Loucy (cell line): ENCODE data around the gene OR2G3.

Experiments
- H2AFZ ChIP-seq: fragments of 200-600 bp; sonication (generic); 2 replicates; pipeline ENCODE4 v1.6.0; 2016; ENCODE audit warnings: antibody characterized with exemption, mild to moderate bottlenecking, low read length, moderate library complexity
- H3F3A ChIP-seq: fragments of 200-600 bp; 2 replicates; pipeline ENCODE4 v1.6.0; 2016; ENCODE audit warnings: antibody characterized with exemption, low read depth, mild to moderate bottlenecking
- H3K27me3 ChIP-seq: fragments of 200-600 bp; sonication (generic); 2 replicates; pipeline ENCODE4 v1.6.1; 2014; ENCODE audit warnings: low read length, mild to moderate bottlenecking; ENCODE audit not compliant: insufficient read depth, poor library complexity, severe bottlenecking
- H3K36me3 ChIP-seq: fragments of 200-600 bp; sonication (generic); 2 replicates; pipeline ENCODE4 v1.6.1; 2016; ENCODE audit warnings: low read length; ENCODE audit not compliant: insufficient read depth
- H3K4me1 ChIP-seq: fragments of 200-600 bp; sonication (generic); 2 replicates; pipeline ENCODE4 v1.5.1; 2014; ENCODE audit warnings: low read length, mild to moderate bottlenecking; ENCODE audit not compliant: insufficient read depth, poor library complexity, severe bottlenecking
- H3K4me2 ChIP-seq: fragments of 200-600 bp; sonication (generic); 2 replicates; pipeline ENCODE4 v1.6.0; 2014; ENCODE audit warnings: antibody characterized with exemption, low read length, low read depth, mild to moderate bottlenecking; ENCODE audit not compliant: poor library complexity, severe bottlenecking
- H3K4me3 ChIP-seq: fragments of 200-600 bp; sonication (generic); 2 replicates; pipeline ENCODE4 v1.5.1; 2014; ENCODE audit warnings: low read length, mild to moderate bottlenecking, mixed read lengths; ENCODE audit not compliant: poor library complexity, severe bottlenecking
- H3K79me2 ChIP-seq: fragments of 200-600 bp; sonication (generic); 2 replicates; pipeline ENCODE4 v1.6.1; 2014; ENCODE audit warnings: low read length; ENCODE audit not compliant: insufficient read depth
- H3K9ac ChIP-seq: fragments of 200-600 bp; sonication (generic); 2 replicates; pipeline ENCODE4 v1.6.0; 2014; ENCODE audit warnings: mild to moderate bottlenecking, low read depth, low read length, moderate library complexity; ENCODE audit not compliant: poor library complexity, severe bottlenecking
- H3K9me2 ChIP-seq: fragments of 200-600 bp; sonication (generic); replicated peaks from 2 replicates; pipeline ENCODE4 v1.6.1; 2016; ENCODE audit warnings: low read depth, low read length, mixed read lengths
- H3K9me3 ChIP-seq: fragments of 200-600 bp; sonication (generic); 2 replicates; pipeline ENCODE4 v1.6.1; 2014; ENCODE audit warnings: mild to moderate bottlenecking, antibody characterized with exemption, low read length, low read depth; ENCODE audit not compliant: insufficient read depth
- H4K20me1 ChIP-seq: fragments of 200-600 bp; sonication (generic); 2 replicates; pipeline ENCODE4 v1.6.0; 2014; ENCODE audit warnings: antibody characterized with exemption, low read length, mild to moderate bottlenecking; ENCODE audit not compliant: insufficient read depth, poor library complexity, severe bottlenecking
- CTCF ChIP-seq: fragments of 200-600 bp; sonication (generic); conservative IDR thresholded peaks from 2 replicates; pipeline ENCODE4 v1.5.1; 2014; ENCODE audit warnings: mild to moderate bottlenecking, antibody characterized with exemption, low read length
- EZH2phosphoT487 ChIP-seq: fragments of 200-600 bp; IDR thresholded peaks from 2 replicates; pipeline ENCODE4 v1.6.1; 2018; ENCODE audit warnings: antibody characterized with exemption, mild to moderate bottlenecking, moderate library complexity, borderline replicate concordance

Gene OR2G3

GRCh38 chr1:247614625-247615024, 9.2 kb downstream of the OR2G3 start:
- H3F3A ChIP-seq = no peaks in the 10 kb centered on the region
- H2AFZ ChIP-seq = no peak overlapping the region
- no peak overlapping the region for H3K9ac ChIP-seq
- H3K36me3 ChIP-seq = no peaks in the 10 kb centered on the region
- H3K4me1 ChIP-seq = no peaks in the 10 kb centered on the region
- no peak for TF ChIP-seq CTCF
- no peak for TF ChIP-seq EZH2phosphoT487
- H3K27me3 ChIP-seq = no peaks in the 10 kb centered on the region
- no peaks in the 10 kb centered on the region for H3K9me2 ChIP-seq
- H4K20me1 ChIP-seq = no peaks in the 10 kb centered on the region
- H3K4me2 ChIP-seq = no peak overlapping the region
- no peaks in the 10 kb centered on the region for H3K79me2 ChIP-seq
- no peaks in the 10 kb centered on the region for H3K9me3 ChIP-seq
- H3K4me3 ChIP-seq = no peak overlapping the region

- Histone ChIP-seq H3K9me3 (no peaks in the 10 kb centered on the region; the same call in 1 of the 2 replicates), H3K27me3 (no peaks in the 10 kb centered on the region), H2AFZ (no peak overlapping the region), H3K36me3 (no peaks in the 10 kb centered on the region), H3K9ac (no peak overlapping the region), H4K20me1 (no peaks in the 10 kb centered on the region), H3K9me2 (no peaks in the 10 kb centered on the region), H3K4me3 (no peak overlapping the region), H3K79me2 (no peaks in the 10 kb centered on the region), H3K4me2 (no peak overlapping the region), H3K4me1 (no peaks in the 10 kb centered on the region), H3F3A (no peaks in the 10 kb centered on the region)
- TF ChIP-seq EZH2phosphoT487 (no peak), CTCF (no peak)
These were observed 22.6 kb downstream of the OR2G3 start for GRCh38 chr1:247627951-247628350.

- H3K9me3 ChIP-seq = no peaks in the 10 kb centered on the region; the same call in 1 of the 2 replicates
- H3K36me3 ChIP-seq = no peaks in the 10 kb centered on the region
- H3K9me2 ChIP-seq = no peaks in the 10 kb centered on the region
- H3K9ac ChIP-seq = no peak overlapping the region
- no peak for TF ChIP-seq EZH2phosphoT487
- TF ChIP-seq CTCF = no peak
- H3K4me2 ChIP-seq = no peak overlapping the region
- no peak overlapping the region for H3K4me3 ChIP-seq
- no peaks in the 10 kb centered on the region for H3F3A ChIP-seq
- H3K4me1 ChIP-seq = peaks cover 16% of the 10 kb centered on the region
- H3K27me3 ChIP-seq = no peaks in the 10 kb centered on the region
- H3K79me2 ChIP-seq = no peaks in the 10 kb centered on the region
- H2AFZ ChIP-seq = no peak overlapping the region
- H4K20me1 ChIP-seq = no peaks in the 10 kb centered on the region
These were observed 32.6 kb downstream of the OR2G3 start for GRCh38 chr1:247638011-247638410.
